HG03460 (cell line): ENCODE results near the gene ACSBG1.
"Not testable (repeated sequence)": the region's sequence is repeated elsewhere in the genome, so short reads cannot be mapped to it uniquely, and the experiment has no call there.

ENCODE experiments used
- ATAC-seq: cut with Tn5 transposase; IDR thresholded peaks from one replicate; pipeline ENCODE4 v1.9.1; 2021; ENCODE audit not compliant: unreplicated experiment

ACSBG1 gene

GRCh38 chr15:78251136-78251535 is 16.8 kb upstream of the ACSBG1 start:
- no peak for ATAC-seq

- no peak for ATAC-seq
Observed at GRCh38 chr15:78249131-78249530, 14.8 kb upstream of the ACSBG1 start.

GRCh38 chr15:78247911-78248310 is 13.5 kb upstream of the ACSBG1 start:
- ATAC-seq = no peak

- not testable (repeated sequence) for ATAC-seq
Observed at GRCh38 chr15:78245976-78246620, 11.7 kb upstream of the ACSBG1 start.

- ATAC-seq = not testable (repeated sequence)
Observed at GRCh38 chr15:78245392-78245791, 11.0 kb upstream of the ACSBG1 start.

- no peak for ATAC-seq
Observed at GRCh38 chr15:78244893-78245292, 10.5 kb upstream of the ACSBG1 start.

GRCh38 chr15:78244101-78244500 is 9.7 kb upstream of the ACSBG1 start:
- ATAC-seq = no peak

- ATAC-seq = no peak
Observed at GRCh38 chr15:78243491-78243941, 9.2 kb upstream of the ACSBG1 start.

GRCh38 chr15:78243058-78243457 is 8.7 kb upstream of the ACSBG1 start:
- no peak for ATAC-seq

- ATAC-seq = no peak
Observed at GRCh38 chr15:78242128-78242527, 7.8 kb upstream of the ACSBG1 start.

GRCh38 chr15:78241017-78241416 is 6.7 kb upstream of the ACSBG1 start:
- no peak for ATAC-seq

GRCh38 chr15:78239811-78240210 is 5.4 kb upstream of the ACSBG1 start:
- no peak for ATAC-seq

- no peak for ATAC-seq
Observed at GRCh38 chr15:78237146-78237545, 2.8 kb upstream of the ACSBG1 start.

GRCh38 chr15:78236491-78236890 is 2.1 kb upstream of the ACSBG1 start:
- ATAC-seq = no peak

- no peak for ATAC-seq
Observed at GRCh38 chr15:78233496-78233895, 869 bp downstream of the ACSBG1 start.

GRCh38 chr15:78232951-78233350 is 1.4 kb downstream of the ACSBG1 start:
- no peak for ATAC-seq

GRCh38 chr15:78229431-78230406 is 4.6 kb downstream of the ACSBG1 start:
- ATAC-seq = no peak

GRCh38 chr15:78228356-78228996 is 5.9 kb downstream of the ACSBG1 start:
- ATAC-seq = no peak

GRCh38 chr15:78225783-78226541 is 8.4 kb downstream of the ACSBG1 start:
- no peak for ATAC-seq

GRCh38 chr15:78224023-78224411 is 10.3 kb downstream of the ACSBG1 start:
- ATAC-seq = no peak
